Activated CD8-positive, alpha-beta T cell treated with anti-CD3 and anti-CD28 coated beads, Interleukin-2, amount 10 ng/mL, durations not matched to agents 7 days and 5 days (primary cell): ENCODE results near the gene DZANK1. TPM values are rescaled to one million over a fixed set of nuclear protein-coding genes. Genes with fewer than 3 reads are reported as not detected.
"Not testable (repeated sequence)": the region's sequence is repeated elsewhere in the genome, so short reads cannot be mapped to it uniquely, and the experiment has no call there.

Source experiments
- ATAC-seq: fragments of 150-1000 bp; cut with Tn5 transposase; one replicate; pipeline ENCODE4 v1.10.0; 2021; ENCODE audit warnings: moderate library complexity
- CTCF ChIA-PET: fragments of 350-600 bp; sonication (Branson Sonifier 250); formaldehyde crosslinking; loops from one replicate; lab custom pipeline; 2021; ENCODE audit warnings: antibody characterized with exemption; lab: Charles Lee
- POLR2A ChIA-PET: fragments of 350-600 bp; sonication (Branson Sonifier 250); formaldehyde crosslinking; loops from one replicate; lab custom pipeline; 2021; ENCODE audit warnings: antibody characterized with exemption; lab: Charles Lee
- DNase-seq: peaks from one replicate; pipeline ENCODE4 v3.0.0-alpha.2; 2020
- H3K27ac Mint-ChIP-seq: one replicate; pipeline ENCODE4 v1.8.0; 2021; ENCODE audit warnings: mild to moderate bottlenecking, mixed read lengths
- H3K27me3 Mint-ChIP-seq: one replicate; pipeline ENCODE4 v1.8.0; 2021; ENCODE audit warnings: low read depth, mixed read lengths
- H3K36me3 Mint-ChIP-seq: one replicate; pipeline ENCODE4 v1.8.0; 2021; ENCODE audit warnings: low read depth, mixed read lengths
- H3K4me1 Mint-ChIP-seq: one replicate; pipeline ENCODE4 v1.8.0; 2021; ENCODE audit warnings: low read depth, mixed read lengths
- H3K4me3 Mint-ChIP-seq: one replicate; pipeline ENCODE4 v1.8.0; 2021; ENCODE audit warnings: mild to moderate bottlenecking, mixed read lengths
- H3K9me3 Mint-ChIP-seq: one replicate; pipeline ENCODE4 v1.8.0; 2022; ENCODE audit warnings: mixed read lengths; ENCODE audit not compliant: insufficient read depth
- microRNA-seq: library from miRNA; unstranded; fragments of <30 nt; microRNA quantifications from one replicate; pipeline ENCODE4 v1.2.0, GENCODE V29; 2022
- total RNA-seq, 2 experiments: library from RNA; stranded (reverse); gene quantifications; one replicate each; pipeline ENCODE4 v1.2.3, GENCODE V29; 2021

DZANK1 gene
- total RNA-seq, 2 experiments from 2014 or later: 1.4 to 1.6 TPM

DNA sequence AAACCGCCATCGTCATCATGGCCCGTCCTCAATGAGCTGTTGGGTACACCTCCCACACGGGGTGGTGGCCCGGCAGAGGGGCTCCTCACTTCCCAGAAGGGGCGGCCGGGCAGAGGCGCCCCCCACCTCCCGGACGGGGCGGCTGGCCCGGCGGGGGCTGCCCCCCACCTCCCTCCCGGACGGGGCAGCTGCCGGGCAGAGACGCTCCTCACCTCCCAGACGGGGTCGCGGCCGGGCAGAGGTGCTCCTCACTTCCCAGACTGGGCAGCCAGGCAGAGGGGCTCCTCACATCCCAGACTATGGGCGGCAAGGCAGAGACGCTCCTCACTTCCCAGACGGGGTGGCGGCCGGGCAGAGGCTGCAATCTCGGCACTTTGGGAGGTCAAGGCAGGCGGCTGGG, 91.3 kb downstream of the DZANK1 start:
- H3K4me3 Mint-ChIP-seq, H3K9me3 Mint-ChIP-seq, DNase-seq, CTCF ChIA-PET, ATAC-seq, H3K27ac Mint-ChIP-seq, POLR2A ChIA-PET, H3K36me3 Mint-ChIP-seq, H3K4me1 Mint-ChIP-seq: not testable (repeated sequence)
- peaks cover 10% of the 10 kb centered on the region for H3K27me3 Mint-ChIP-seq

DNA sequence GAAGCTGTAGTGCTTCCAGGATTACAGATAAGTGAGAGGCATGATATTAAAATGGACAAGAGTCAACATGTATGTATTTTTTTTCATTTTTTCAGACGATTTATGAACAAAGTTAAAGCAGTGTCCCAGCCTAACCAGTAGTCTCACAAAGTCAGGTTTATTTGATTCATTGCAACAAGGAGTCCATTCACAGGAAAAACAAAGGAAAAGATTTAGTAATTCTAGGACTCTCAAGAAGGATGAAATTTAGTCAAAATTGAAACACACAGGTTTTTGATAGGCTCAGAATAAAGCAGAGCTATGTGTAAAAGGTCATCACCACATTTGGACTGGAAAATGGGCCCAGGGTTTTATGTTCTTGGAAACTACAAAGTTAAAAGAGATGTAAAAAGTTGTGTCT, 94.5 kb downstream of the DZANK1 start:
- H3K4me1 Mint-ChIP-seq: no peaks in the 10 kb centered on the region
- peaks cover 10% of the 10 kb centered on the region for H3K27me3 Mint-ChIP-seq
- no peaks in the 10 kb centered on the region for H3K36me3 Mint-ChIP-seq
- ChIA-PET CTCF (no interaction called here), POLR2A (no interaction called here)
- H3K4me3 Mint-ChIP-seq: no peak overlapping the region
- H3K9me3 Mint-ChIP-seq: no peaks in the 10 kb centered on the region
- H3K27ac Mint-ChIP-seq: no peak overlapping the region
- no peak for DNase-seq
- no peak for ATAC-seq

DNA sequence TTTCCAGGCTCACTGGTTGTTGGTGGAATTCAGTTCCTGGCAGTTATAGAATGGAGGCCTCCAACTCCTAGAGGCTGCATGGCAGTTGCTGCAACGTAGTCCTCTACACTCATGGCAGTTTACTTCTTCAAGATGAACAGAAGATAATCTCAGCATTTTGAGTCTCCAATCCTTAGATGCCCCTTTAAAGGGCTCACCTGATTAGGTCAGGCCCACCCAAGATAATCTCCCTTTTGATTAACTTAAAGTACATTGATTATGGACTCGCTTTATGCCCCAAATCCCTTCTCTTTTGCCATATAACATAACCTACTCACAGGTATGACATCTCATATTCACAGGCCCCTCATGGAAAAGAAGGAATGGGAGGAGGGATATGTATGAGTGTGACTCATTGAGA, 102.1 kb downstream of the DZANK1 start:
- H3K36me3 Mint-ChIP-seq: no peaks in the 10 kb centered on the region
- ChIA-PET CTCF (no interaction called here), POLR2A (no interaction called here)
- H3K27me3 Mint-ChIP-seq: no peaks in the 10 kb centered on the region
- no peak for ATAC-seq
- no peak overlapping the region for H3K27ac Mint-ChIP-seq
- DNase-seq: no peak
- H3K9me3 Mint-ChIP-seq: no peaks in the 10 kb centered on the region
- no peaks in the 10 kb centered on the region for H3K4me1 Mint-ChIP-seq
- H3K4me3 Mint-ChIP-seq: no peak overlapping the region

DNA sequence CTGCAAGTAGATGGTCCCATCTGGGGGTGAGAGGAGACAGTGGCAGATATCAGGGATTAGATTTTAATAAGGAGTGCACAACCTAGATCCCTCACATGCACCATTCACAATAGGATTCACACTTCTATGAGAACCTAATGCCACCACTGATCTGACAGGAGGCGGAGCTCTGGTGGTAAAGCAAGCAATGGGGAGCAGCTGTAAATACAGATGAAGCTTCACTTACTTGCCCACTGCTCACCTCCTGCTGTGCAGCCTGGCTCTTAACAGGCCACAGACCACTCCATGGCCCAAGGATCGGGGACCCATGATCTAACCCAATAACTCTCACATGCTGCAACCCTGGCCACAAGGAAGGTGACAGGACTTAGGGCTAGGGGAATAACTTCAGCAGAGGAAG, 103.1 kb downstream of the DZANK1 start:
- DNase-seq (no peak), ATAC-seq (no peak)
- Mint-ChIP-seq H3K4me1 (no peaks in the 10 kb centered on the region), H3K27me3 (no peaks in the 10 kb centered on the region), H3K36me3 (no peaks in the 10 kb centered on the region), H3K27ac (no peak overlapping the region), H3K4me3 (no peak overlapping the region), H3K9me3 (no peaks in the 10 kb centered on the region)
- ChIA-PET POLR2A (no interaction called here), CTCF (no interaction called here)

DNA sequence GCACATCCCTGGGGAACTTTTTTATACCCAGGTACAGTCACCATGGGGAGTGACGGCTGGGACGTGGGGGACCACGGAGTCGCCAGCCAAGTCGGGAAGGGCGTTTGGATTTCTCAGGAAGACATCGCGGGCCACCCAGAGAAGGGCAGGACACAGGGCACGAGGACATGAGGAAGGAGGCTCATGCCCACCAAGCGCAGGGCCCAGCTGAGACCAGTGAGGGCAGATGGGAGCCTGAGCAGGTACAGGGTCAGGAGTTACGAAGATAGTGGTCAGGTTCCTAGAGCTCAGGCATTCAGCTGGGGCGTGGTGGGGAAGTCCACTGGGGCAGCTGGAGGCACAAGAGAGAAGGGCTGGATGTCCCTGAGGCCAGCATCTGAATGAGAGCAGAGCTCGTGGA, 103.9 kb downstream of the DZANK1 start:
- Mint-ChIP-seq H3K36me3 (no peaks in the 10 kb centered on the region), H3K9me3 (no peaks in the 10 kb centered on the region), H3K4me1 (no peaks in the 10 kb centered on the region), H3K27me3 (peaks cover 2% of the 10 kb centered on the region), H3K27ac (no peak overlapping the region), H3K4me3 (no peak overlapping the region)
- ChIA-PET CTCF (no interaction called here), POLR2A (no interaction called here)
- ATAC-seq (no peak), DNase-seq (no peak)

DNA sequence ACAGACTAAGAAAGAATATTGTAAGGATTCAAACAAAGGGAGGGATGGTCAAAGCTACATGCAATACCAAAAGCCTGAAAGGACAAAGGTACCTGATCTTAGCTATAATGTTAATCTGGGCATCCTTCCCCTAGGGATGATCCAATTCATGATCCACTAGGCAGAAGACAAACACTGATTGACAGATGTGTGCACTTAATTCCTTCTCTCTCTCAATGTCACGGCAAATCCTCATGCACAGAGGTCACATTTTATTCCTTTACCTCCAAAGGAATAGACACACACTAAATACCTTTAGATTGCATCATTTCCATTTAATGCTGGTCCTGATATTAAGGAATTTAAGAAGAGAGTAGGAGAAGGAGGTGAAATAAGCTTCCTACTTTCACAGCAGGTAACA, 105.2 kb downstream of the DZANK1 start:
- POLR2A ChIA-PET: no interaction called here
- peaks cover 7% of the 10 kb centered on the region for H3K27me3 Mint-ChIP-seq

DNA sequence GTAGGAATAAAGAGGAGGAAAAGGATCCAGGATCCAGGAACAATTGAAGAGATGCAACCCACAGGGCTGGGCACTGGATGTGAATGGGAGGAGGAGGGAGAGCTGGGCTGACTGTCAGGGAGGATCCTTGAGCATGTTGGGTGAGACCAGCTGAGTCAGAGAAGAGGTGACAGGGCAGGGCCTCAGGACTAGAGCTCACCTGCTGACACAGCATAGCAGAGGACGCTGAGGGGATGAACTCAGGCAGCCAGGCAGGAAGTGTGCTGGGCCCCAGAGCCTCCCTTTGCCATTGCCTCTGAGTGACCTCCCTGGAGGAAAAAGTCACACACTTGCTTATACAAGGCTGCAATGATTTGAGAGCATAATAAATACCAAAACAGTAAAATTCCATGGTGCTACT, 106.2 kb downstream of the DZANK1 start:
- Mint-ChIP-seq H3K27ac (no peak overlapping the region), H3K4me1 (no peaks in the 10 kb centered on the region), H3K36me3 (no peaks in the 10 kb centered on the region), H3K4me3 (no peak overlapping the region), H3K9me3 (no peaks in the 10 kb centered on the region), H3K27me3 (peaks cover 7% of the 10 kb centered on the region)
- DNase-seq (no peak), ATAC-seq (no peak)
- POLR2A ChIA-PET: no interaction called here
- CTCF ChIA-PET: no interaction called here

More for the DNA sequence above, 105.2 kb downstream of the DZANK1 start:
- Mint-ChIP-seq H3K4me3 (no peak overlapping the region), H3K36me3 (no peaks in the 10 kb centered on the region), H3K27ac (no peak overlapping the region), H3K4me1 (no peaks in the 10 kb centered on the region), H3K9me3 (no peaks in the 10 kb centered on the region)
- CTCF ChIA-PET: no interaction called here
- ATAC-seq: no peak
- no peak for DNase-seq

DNA sequence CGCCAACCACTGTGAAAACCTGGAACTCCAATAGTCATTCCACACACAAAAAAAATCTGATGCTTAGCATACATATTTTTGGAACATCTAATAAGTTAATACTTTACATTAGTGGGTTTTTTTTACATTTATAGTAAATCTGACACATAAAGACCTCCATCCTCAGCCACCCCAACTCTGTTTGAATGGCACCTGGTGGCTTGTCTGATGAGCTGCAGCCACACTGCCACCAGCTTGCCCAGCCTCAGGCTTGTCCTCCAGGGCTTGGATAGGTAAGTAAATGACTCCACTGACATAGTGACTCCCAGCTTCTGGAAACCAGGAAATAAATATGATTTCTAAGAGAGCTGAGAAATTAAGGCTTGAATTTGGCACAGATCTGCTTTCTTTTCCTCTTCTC, 107.0 kb downstream of the DZANK1 start:
- peaks cover 9% of the 10 kb centered on the region for H3K27me3 Mint-ChIP-seq
- no peaks in the 10 kb centered on the region for H3K36me3 Mint-ChIP-seq
- ChIA-PET CTCF (interaction anchor here (0.7 kb wide), 1 partner anchor 158 kb away, joined by 4 read pairs; no protein-coding TSS in a partner anchor), POLR2A (no interaction called here)
- DNase-seq (no peak), ATAC-seq (no peak)
- H3K4me1 Mint-ChIP-seq: no peaks in the 10 kb centered on the region
- no peak overlapping the region for H3K27ac Mint-ChIP-seq
- H3K9me3 Mint-ChIP-seq: no peaks in the 10 kb centered on the region
- H3K4me3 Mint-ChIP-seq: no peak overlapping the region

DNA sequence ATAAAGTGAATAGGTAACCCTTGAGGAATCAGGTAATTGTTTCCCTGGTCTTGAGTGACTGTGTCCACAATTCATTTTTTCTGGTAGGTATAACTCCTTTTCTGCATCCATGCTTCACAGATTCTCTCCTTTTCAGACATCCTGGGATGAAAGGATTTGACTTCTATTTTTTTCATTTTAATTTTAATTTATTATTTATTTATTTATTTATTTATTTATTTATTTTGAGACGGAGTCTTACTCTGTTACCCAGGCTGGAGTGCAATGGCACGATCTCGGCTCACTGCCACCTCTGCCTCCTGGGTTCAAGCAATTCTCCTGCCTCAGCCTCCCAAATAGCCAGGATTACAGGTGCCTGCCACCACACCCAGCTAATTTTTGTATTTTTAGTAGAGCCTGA, 117.1 kb downstream of the DZANK1 start:
- H3K9me3 Mint-ChIP-seq, CTCF ChIA-PET, H3K27ac Mint-ChIP-seq, H3K4me1 Mint-ChIP-seq, H3K27me3 Mint-ChIP-seq, H3K4me3 Mint-ChIP-seq, ATAC-seq, H3K36me3 Mint-ChIP-seq, POLR2A ChIA-PET, DNase-seq: not testable (repeated sequence)

Small RNA genes lying within 50 kb of the gene (microRNA-seq; reads per million reads assigned to microRNA genes)
- 1.7 reads per million for gene MIR3192

Other genes with a start within 250 kb of the DZANK1 start
- 1 to 10 TPM; 6.0 to 7.2 TPM for gene ZNF133, start 178.5 kb downstream of the DZANK1 start, total RNA-seq
- 1 to 10 TPM; 8.3 to 8.4 TPM for gene POLR3F, start 360 bp upstream of the DZANK1 start, total RNA-seq
- 10 to 100 TPM; 10.6 to 10.8 TPM for gene RBBP9, start 30.2 kb upstream of the DZANK1 start, total RNA-seq
- 10 to 100 TPM; 59.6 to 63.9 TPM for gene SEC23B, start 40.9 kb upstream of the DZANK1 start, total RNA-seq
- gene SMIM26, start 100.4 kb upstream of the DZANK1 start, total RNA-seq: 10 to 100 TPM; 41.9 to 51.0 TPM
- gene DTD1, start 121.0 kb upstream of the DZANK1 start, total RNA-seq: 10 to 100 TPM; 25.9 to 28.5 TPM